ENCODE measurements around the gene TAS1R2.

The TAS1R2 gene

DNA sequence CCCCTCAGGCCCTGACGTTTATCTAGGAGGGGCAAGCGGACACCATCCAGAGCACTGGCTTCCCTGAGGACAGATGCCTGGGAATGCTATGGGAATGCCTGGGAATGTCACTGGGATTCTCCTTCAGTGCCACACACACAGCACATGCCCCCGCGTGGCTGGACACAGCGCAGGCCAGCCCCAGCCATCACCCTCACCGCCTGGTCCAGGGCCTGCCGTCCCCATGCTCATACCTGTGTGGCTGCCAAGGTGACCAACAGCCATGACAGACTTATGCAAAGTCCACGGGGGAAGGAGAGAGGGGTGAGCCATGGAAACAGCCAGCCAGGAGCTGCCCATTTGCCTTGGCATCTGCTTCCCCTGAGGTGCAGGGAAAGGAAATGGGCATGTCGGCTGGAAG lies 5.7 kb upstream of the TAS1R2 start:
- in situ Hi-C loops (cut with MboI; ENCODE audit: low pct_unique_long_range_greater_than_20kb, low sequenced_read_pairs, unreplicated experiment), result no loop called here
- DNase-seq (ENCODE audit: low spot score), result no peak
- TF ChIP-seq, protein P1, sequence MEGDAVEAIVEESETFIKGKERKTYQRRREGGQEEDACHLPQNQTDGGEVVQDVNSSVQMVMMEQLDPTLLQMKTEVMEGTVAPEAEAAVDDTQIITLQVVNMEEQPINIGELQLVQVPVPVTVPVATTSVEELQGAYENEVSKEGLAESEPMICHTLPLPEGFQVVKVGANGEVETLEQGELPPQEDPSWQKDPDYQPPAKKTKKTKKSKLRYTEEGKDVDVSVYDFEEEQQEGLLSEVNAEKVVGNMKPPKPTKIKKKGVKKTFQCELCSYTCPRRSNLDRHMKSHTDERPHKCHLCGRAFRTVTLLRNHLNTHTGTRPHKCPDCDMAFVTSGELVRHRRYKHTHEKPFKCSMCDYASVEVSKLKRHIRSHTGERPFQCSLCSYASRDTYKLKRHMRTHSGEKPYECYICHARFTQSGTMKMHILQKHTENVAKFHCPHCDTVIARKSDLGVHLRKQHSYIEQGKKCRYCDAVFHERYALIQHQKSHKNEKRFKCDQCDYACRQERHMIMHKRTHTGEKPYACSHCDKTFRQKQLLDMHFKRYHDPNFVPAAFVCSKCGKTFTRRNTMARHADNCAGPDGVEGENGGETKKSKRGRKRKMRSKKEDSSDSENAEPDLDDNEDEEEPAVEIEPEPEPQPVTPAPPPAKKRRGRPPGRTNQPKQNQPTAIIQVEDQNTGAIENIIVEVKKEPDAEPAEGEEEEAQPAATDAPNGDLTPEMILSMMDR (IDR thresholded peaks at IDR 0.05; ENCODE audit: extremely low read depth, insufficient read depth, missing control alignments), result no peak

DNA sequence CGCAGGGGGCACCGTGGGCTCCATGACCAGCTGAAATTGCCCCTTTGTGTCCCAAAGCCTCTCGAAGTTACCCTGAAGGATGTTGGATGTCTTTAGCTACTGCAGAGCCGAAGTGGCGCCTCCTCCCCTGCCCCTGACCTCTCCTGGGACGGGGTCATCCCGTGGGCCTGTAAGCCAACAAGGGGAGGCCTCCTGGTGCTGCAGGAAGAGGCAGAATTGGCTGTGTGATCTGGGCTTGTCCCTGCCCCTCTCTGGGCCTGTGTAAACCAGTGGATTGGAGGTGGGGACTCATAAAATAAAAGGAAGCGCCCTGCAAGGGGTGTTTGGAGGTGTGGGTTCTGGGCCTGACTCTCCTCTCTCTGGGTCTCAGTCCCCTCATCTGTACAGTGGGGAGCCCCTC lies 2.1 kb upstream of the TAS1R2 start:
- DNase-seq (ENCODE audit: low spot score), result no peak
- in situ Hi-C loops (cut with MboI; ENCODE audit: low pct_unique_long_range_greater_than_20kb, low sequenced_read_pairs, unreplicated experiment), result no loop called here
- TF ChIP-seq, protein P1 (IDR thresholded peaks at IDR 0.05; ENCODE audit: extremely low read depth, insufficient read depth, missing control alignments), result no peak

DNA sequence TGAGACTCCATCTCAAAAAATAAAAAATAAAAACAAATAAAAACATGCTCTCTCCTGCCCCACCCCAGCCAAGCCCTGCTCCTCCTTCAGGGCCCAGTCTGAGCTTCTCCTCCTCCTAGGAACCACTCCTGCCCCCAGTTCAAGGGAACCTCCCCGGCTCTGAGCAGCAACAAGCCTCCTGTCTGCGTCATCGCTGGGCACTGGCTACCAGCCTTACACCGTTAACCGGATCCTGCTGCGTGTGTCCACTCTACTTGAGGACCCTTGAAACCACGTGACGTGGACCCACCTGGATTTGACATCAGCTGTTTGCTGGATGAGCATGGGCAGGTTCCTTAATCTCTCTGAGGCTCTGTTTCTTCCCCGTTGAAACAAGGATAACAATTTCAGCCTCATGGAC lies 1.6 kb upstream of the TAS1R2 start:
- in situ Hi-C loops (cut with MboI; ENCODE audit: low pct_unique_long_range_greater_than_20kb, low sequenced_read_pairs, unreplicated experiment), result no loop called here
- DNase-seq (ENCODE audit: low spot score), result no peak

DNA sequence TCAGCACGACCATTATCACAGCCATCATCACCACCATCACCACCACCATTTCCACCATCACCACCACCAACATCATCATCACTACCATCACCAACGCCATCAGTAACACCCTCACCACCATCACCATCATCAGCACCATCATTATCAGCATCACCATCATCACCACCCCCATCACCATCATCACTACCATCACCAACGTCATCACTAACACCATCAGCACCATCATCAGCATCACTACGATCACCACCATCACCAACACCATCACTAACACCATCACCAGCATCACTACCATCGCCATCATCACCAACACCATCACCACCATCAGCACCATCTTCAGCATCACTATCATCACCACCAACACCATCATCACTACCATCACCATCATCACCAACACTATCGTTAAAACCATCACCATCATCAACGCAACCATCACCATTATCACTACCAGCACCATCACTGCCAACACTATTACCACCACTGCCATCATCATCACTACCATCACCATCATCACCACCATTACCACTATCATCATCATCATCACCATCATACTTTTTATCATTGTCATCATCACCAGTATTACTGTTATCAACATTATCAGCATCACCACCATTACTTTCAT lies 1.3 kb downstream of the TAS1R2 start:
- in situ Hi-C loops (cut with MboI; ENCODE audit: low pct_unique_long_range_greater_than_20kb, low sequenced_read_pairs, unreplicated experiment), result no loop called here
- no peak for DNase-seq (ENCODE audit: low spot score)

More for the DNA sequence above, 1.6 kb upstream of the TAS1R2 start:
- TF ChIP-seq, protein P1 (IDR thresholded peaks at IDR 0.05; ENCODE audit: extremely low read depth, insufficient read depth, missing control alignments), result no peak

DNA sequence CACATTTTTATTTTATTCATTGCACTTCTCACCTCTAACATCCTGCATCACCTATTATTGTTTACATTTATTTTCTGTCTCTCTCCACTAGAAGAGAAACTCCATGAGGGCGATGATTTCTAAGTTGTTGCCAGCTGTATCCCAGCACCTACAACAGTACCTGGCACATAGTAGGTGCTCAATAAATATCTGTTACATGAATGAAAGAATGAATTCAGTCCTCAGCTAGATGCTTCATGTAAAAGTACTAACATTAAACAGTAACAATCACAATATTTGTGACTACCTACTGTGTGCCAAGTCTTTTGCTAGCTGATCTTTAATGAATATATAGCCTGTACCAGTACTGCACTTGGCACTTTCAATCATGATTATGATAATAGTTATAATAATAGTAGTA lies 3.0 kb downstream of the TAS1R2 start:
- TF ChIP-seq, protein P1 (IDR thresholded peaks at IDR 0.05; ENCODE audit: extremely low read depth, insufficient read depth, missing control alignments), result no peak
- in situ Hi-C loops (cut with MboI; ENCODE audit: low pct_unique_long_range_greater_than_20kb, low sequenced_read_pairs, unreplicated experiment), result no loop called here
- no peak for DNase-seq (ENCODE audit: low spot score)

More for the DNA sequence above, 1.3 kb downstream of the TAS1R2 start:
- TF ChIP-seq, protein P1 (IDR thresholded peaks at IDR 0.05; ENCODE audit: extremely low read depth, insufficient read depth, missing control alignments), result no peak

DNA sequence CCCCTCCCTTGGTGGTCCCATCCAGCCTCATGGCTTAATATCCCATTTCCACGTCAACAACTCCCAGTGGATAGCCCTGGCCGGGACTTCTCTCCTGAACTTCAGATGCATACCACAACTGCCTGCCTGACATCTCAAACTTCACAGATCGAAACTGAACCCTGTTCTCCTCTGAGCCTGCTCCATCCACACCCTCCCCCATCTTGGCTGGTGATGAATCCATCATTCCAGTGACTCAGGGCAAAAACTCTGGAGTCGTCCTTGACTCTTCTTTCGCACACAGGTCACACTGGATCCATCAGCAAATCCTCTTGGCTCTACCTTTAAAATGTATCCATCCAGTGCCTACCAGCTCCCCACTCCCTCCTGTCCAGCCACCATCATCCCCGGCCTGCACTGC lies 3.9 kb downstream of the TAS1R2 start:
- DNase-seq (ENCODE audit: low spot score), result no peak
- in situ Hi-C loops (cut with MboI; ENCODE audit: low pct_unique_long_range_greater_than_20kb, low sequenced_read_pairs, unreplicated experiment), result no loop called here
- TF ChIP-seq, protein P1 (IDR thresholded peaks at IDR 0.05; ENCODE audit: extremely low read depth, insufficient read depth, missing control alignments), result no peak
